SK-N-SH (cell line): Measurements from ENCODE around the gene BMX.

ENCODE experiments used
- CTCF ChIP-seq: fragments of 200-600 bp; sonication (generic); IDR thresholded peaks from 2 replicates; pipeline ENCODE4 v1.6.1; 2017; ENCODE audit warnings: antibody characterized with exemption, mild to moderate bottlenecking, moderate library complexity
- ELF1 ChIP-seq: IDR thresholded peaks from 2 replicates; pipeline ENCODE4 v1.4.0; 2012
- FOSL2 ChIP-seq: IDR thresholded peaks from 2 replicates; pipeline ENCODE4 v1.4.0; 2012; ENCODE audit warnings: low read depth, mild to moderate bottlenecking, moderate library complexity, borderline replicate concordance
- JUND ChIP-seq: IDR thresholded peaks from 2 replicates; pipeline ENCODE4 v1.4.0; 2012
- MEF2A ChIP-seq: IDR thresholded peaks from 2 replicates; pipeline ENCODE4 v1.4.0; 2012; ENCODE audit warnings: low read depth, borderline replicate concordance
- NRF1 ChIP-seq: IDR thresholded peaks from 2 replicates; pipeline ENCODE4 v1.6.1; 2012; ENCODE audit warnings: low read depth, mild to moderate bottlenecking, low read length
- POLR2AphosphoS5 ChIP-seq: IDR thresholded peaks from 2 replicates; pipeline ENCODE4 v1.6.1; 2012; ENCODE audit warnings: low read depth, low read length
- RAD21 ChIP-seq: IDR thresholded peaks from 2 replicates; pipeline ENCODE4 v1.6.1; 2012; ENCODE audit warnings: mild to moderate bottlenecking, low read length
- REST ChIP-seq: IDR thresholded peaks from 2 replicates; pipeline ENCODE4 v1.6.1; 2012; ENCODE audit warnings: mild to moderate bottlenecking, low read depth, low read length, moderate library complexity

- TF ChIP-seq POLR2AphosphoS5 (no peak), JUND (no peak), ELF1 (no peak), RAD21 (no peak), FOSL2 (no peak), CTCF (no peak), NRF1 (no peak), MEF2A (no peak), REST (no peak)
Observed at GRCh38 chrX:15525664-15526416, 25.2 kb downstream of the BMX start.
